Gastrocnemius medialis (tissue), 4 donors: ENCODE data around the gene NKTR. TPM values are rescaled to one million over a fixed set of nuclear protein-coding genes. Genes with fewer than 3 reads are reported as not detected.

Experiments used
- ATAC-seq, 2 donors: fragments of 150-250 bp; one replicate each; pipeline ENCODE4 v1.9.1; 2016
- DNase-seq, 2 donors: peaks; one replicate each; pipeline ENCODE4 v3.0.0-alpha.2; 2019
- H3K27ac ChIP-seq, 4 donors: fragments of 200-600 bp; sonication (generic); 1 replicate in 1 of 4; 2 replicates in 3 of 4; pipeline ENCODE4 v1.5.1; 2016 to 2018; ENCODE audit warnings: mild to moderate bottlenecking in 2 of 4, moderate library complexity in 1 of 4
- H3K27me3 ChIP-seq, 3 donors: fragments of 200-600 bp; sonication (generic) in 2 of 3; 1 replicate in 1 of 3; 2 replicates in 2 of 3; pipeline versions ENCODE4 v1.5.1 to v1.6.0; 2016 to 2019; ENCODE audit warnings: mild to moderate bottlenecking in 1 of 3, moderate library complexity in 1 of 3
- H3K36me3 ChIP-seq, 2 donors: fragments of 200-600 bp; sonication (generic) in 1 of 2; one replicate each; pipeline ENCODE4 v1.5.1; 2017 to 2018
- H3K4me1 ChIP-seq, 2 donors: fragments of 200-600 bp; sonication (generic) in 1 of 2; one replicate each; pipeline ENCODE4 v1.5.1; 2016 to 2017; ENCODE audit warnings: mild to moderate bottlenecking in 2 of 2
- H3K4me3 ChIP-seq, 4 donors: fragments of 200-600 bp; sonication (generic) in 3 of 4; 1 replicate in 1 of 4; 2 replicates in 3 of 4; pipeline ENCODE4 v1.5.1; 2016 to 2019; ENCODE audit warnings: mild to moderate bottlenecking in 2 of 4
- H3K9me3 ChIP-seq, 3 donors: fragments of 200-600 bp; sonication (generic) in 2 of 3; 1 replicate in 1 of 3; 2 replicates in 2 of 3; pipeline ENCODE4 v1.5.1; 2016 to 2019
- CTCF ChIP-seq, 5 experiments: fragments of 450-650 bp in 3 of 5; fragments of 200-600 bp in 2 of 5; sonication (generic) in 2 of 5; IDR thresholded peaks in 4 of 5; conservative IDR thresholded peaks in 1 of 5; 1 replicate in 4 of 5; 2 replicates in 1 of 5; pipeline ENCODE4 v1.5.1; 2016 to 2019; ENCODE audit warnings: antibody characterized with exemption in 5 of 5, mild to moderate bottlenecking in 3 of 5, moderate library complexity in 3 of 5
- POLR2A ChIP-seq, 2 donors: fragments of 450-650 bp; IDR thresholded peaks; one replicate each; pipeline ENCODE4 v1.6.1; 2017; ENCODE audit warnings: antibody characterized with exemption in 2 of 2, mild to moderate bottlenecking in 2 of 2, moderate library complexity in 2 of 2
- in situ Hi-C, 4 donors: fragments of 200-750 bp; cut with MboI; loops; one replicate each; pipeline versions ENCODE4 v1.15.0 to v1.8.0; 2017; ENCODE audit warnings: low sequenced_read_pairs in 4 of 4
- intact Hi-C: fragments of 100-400 bp; cut with DNase I; formaldehyde crosslinking; loops from one replicate; pipeline ENCODE4 v1.15.1; 2023; ENCODE audit warnings: low total_unique reads
- total RNA-seq, 4 donors: library from RNA; depleted of rRNA; stranded (reverse); fragments of >200 nt; gene quantifications; one replicate each; pipeline versions ENCODE4 v1.1.0 to v1.2.3, GENCODE V29; 2016

Gene NKTR
- total RNA-seq, 4 donors from 2014 or later, result 10.0 to 56.6 (median 13.6) TPM

- Histone ChIP-seq H3K9me3 (no peaks in the 10 kb centered on the region), H3K27me3 (no peaks in the 10 kb centered on the region), H3K36me3 (no peaks in the 10 kb centered on the region), H3K27ac (no peak overlapping the region), H3K4me1 (peaks cover 26 to 32% of the 10 kb centered on the region in 2 donors), H3K4me3 (no peak overlapping the region)
- intact Hi-C loops, result no loop called here
- peak in 1 of 2 donors; percentile 21 for DNase-seq
- in situ Hi-C loops, result no loop called here
- peak in 1 of 2 donors; percentile 1 for TF ChIP-seq POLR2A (IDR thresholded peaks at IDR 0.05)
- no peak for TF ChIP-seq CTCF (IDR thresholded peaks at IDR 0.05 in 4 of 5, conservative IDR thresholded peaks at IDR 0.05 in 1 of 5)
- ATAC-seq, result no peak
These were observed 70.2 kb downstream of the NKTR start for GRCh38 chr3:42670670-42671069.

GRCh38 chr3:42672515-42672914 is 72.0 kb downstream of the NKTR start:
- Histone ChIP-seq H3K36me3 (no peaks in the 10 kb centered on the region), H3K27ac (no peak overlapping the region), H3K9me3 (no peaks in the 10 kb centered on the region), H3K4me3 (no peak overlapping the region), H3K4me1 (peaks cover 10 to 13% of the 10 kb centered on the region in 2 donors), H3K27me3 (no peaks in the 10 kb centered on the region)
- DNase-seq (no peak), ATAC-seq (no peak)
- in situ Hi-C loops, result no loop called here
- intact Hi-C loops, result no loop called here
- TF ChIP-seq CTCF (IDR thresholded peaks at IDR 0.05 in 4 of 5, conservative IDR thresholded peaks at IDR 0.05 in 1 of 5), result no peak
- no peak for TF ChIP-seq POLR2A (IDR thresholded peaks at IDR 0.05)

GRCh38 chr3:42673082-42673481 is 72.6 kb downstream of the NKTR start:
- Histone ChIP-seq H3K27ac (no peak overlapping the region), H3K27me3 (no peaks in the 10 kb centered on the region), H3K4me1 (peaks cover 4 to 8% of the 10 kb centered on the region in 2 donors), H3K36me3 (no peaks in the 10 kb centered on the region), H3K9me3 (no peaks in the 10 kb centered on the region), H3K4me3 (no peak overlapping the region)
- no peak for DNase-seq
- in situ Hi-C loops (no loop called here), intact Hi-C loops (no loop called here)
- no peak for ATAC-seq
- TF ChIP-seq POLR2A (IDR thresholded peaks at IDR 0.05) (no peak), CTCF (IDR thresholded peaks at IDR 0.05 in 4 of 5, conservative IDR thresholded peaks at IDR 0.05 in 1 of 5) (no peak)

- TF ChIP-seq CTCF (IDR thresholded peaks at IDR 0.05 in 4 of 5, conservative IDR thresholded peaks at IDR 0.05 in 1 of 5) (no peak), POLR2A (IDR thresholded peaks at IDR 0.05) (no peak)
- Histone ChIP-seq H3K27ac (no peak overlapping the region), H3K9me3 (no peaks in the 10 kb centered on the region), H3K4me1 (no peaks in the 10 kb centered on the region), H3K36me3 (no peaks in the 10 kb centered on the region), H3K27me3 (no peaks in the 10 kb centered on the region), H3K4me3 (no peak overlapping the region)
- ATAC-seq (no peak), DNase-seq (no peak)
- in situ Hi-C loops, result no loop called here
- intact Hi-C loops, result no loop called here
These were observed 73.7 kb downstream of the NKTR start for GRCh38 chr3:42674146-42674545.

GRCh38 chr3:42675909-42676308 is 75.4 kb downstream of the NKTR start:
- Histone ChIP-seq H3K36me3 (no peaks in the 10 kb centered on the region), H3K4me1 (no peaks in the 10 kb centered on the region), H3K27ac (no peak overlapping the region), H3K4me3 (no peak overlapping the region), H3K27me3 (no peaks in the 10 kb centered on the region), H3K9me3 (no peaks in the 10 kb centered on the region)
- no peak for ATAC-seq
- TF ChIP-seq CTCF (IDR thresholded peaks at IDR 0.05 in 4 of 5, conservative IDR thresholded peaks at IDR 0.05 in 1 of 5), result no peak
- TF ChIP-seq POLR2A (IDR thresholded peaks at IDR 0.05), result no peak
- DNase-seq, result no peak
- intact Hi-C loops, result no loop called here
- in situ Hi-C loops, result no loop called here
